Astrocyte of the cerebellum (primary cell): ENCODE data around the gene RTTN.

Experiments
- DNase-seq: peaks from one replicate; pipeline ENCODE4 v3.0.0-alpha.2; 2011; ENCODE audit warnings: low read depth
- H3K4me3 ChIP-seq: 2 replicates; pipeline ENCODE4 v1.5.1; 2011; ENCODE audit warnings: mild to moderate bottlenecking, low read depth, low read length, moderate library complexity
- CTCF ChIP-seq: IDR thresholded peaks from 2 replicates; pipeline ENCODE4 v1.5.1; 2012; ENCODE audit warnings: low read length, low read depth, moderate library complexity, mild to moderate bottlenecking; ENCODE audit errors: missing control alignments
- in situ Hi-C: cut with HindIII; loops from 2 replicates; pipeline ENCODE4 v1.10.0; 2017; ENCODE audit warnings: low sequenced_read_pairs

Gene RTTN

GRCh38 chr18:70015127-70015526, 190.4 kb downstream of the RTTN start:
- no peak overlapping the region for H3K4me3 ChIP-seq
- in situ Hi-C loops: no loop called here
- TF ChIP-seq CTCF: no peak
- DNase-seq: no peak

GRCh38 chr18:70005580-70005979, 199.9 kb downstream of the RTTN start:
- H3K4me3 ChIP-seq: no peak overlapping the region
- no peak for TF ChIP-seq CTCF
- DNase-seq: no peak
- in situ Hi-C loops: no loop called here

DNA sequence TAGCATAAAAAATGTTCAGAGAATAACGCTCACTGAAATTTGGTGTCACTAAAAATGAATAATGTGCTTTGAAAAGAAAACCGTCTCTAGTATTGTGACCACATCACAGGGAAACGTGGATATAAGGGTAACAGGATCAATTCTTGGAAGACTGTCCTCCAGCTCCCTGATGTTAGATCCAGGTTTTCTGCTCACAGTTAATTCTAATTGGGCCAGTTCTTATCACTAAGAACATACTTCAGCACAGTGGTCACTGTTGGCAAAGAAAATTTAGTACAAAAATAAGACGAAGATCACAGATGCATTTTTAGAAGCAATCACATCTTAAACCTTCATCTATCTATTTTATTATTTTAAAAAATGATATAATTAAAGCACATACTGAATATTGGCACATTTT, 200.8 kb downstream of the RTTN start:
- no peak for DNase-seq
- TF ChIP-seq CTCF: no peak
- in situ Hi-C loops: no loop called here
- H3K4me3 ChIP-seq: no peak overlapping the region

DNA sequence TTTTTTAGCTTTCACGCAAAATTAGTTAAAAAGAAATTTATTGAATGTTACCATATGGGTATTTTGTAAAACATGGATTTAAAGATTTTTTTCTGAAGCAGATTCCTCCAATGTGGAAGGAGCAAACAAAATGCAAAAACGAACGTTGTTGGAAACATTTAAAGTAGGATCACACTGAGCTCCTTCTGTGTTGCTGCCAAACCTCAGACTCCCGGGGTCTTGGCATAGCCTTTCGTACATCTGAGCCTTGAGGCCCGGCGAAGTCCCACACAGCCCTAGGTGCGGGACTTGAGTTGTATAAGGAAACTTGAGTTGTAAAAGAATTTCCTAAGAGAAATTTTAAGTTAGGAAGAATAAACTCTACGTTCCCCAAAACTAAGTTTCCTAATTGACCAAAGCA, 205.8 kb downstream of the RTTN start:
- peak; percentile 82 for DNase-seq
- in situ Hi-C loops: no loop called here
- no peak overlapping the region for H3K4me3 ChIP-seq
- no peak for TF ChIP-seq CTCF

- in situ Hi-C loops: no loop called here
- no peak overlapping the region for H3K4me3 ChIP-seq
- no peak for TF ChIP-seq CTCF
- DNase-seq: no peak
These were observed 206.9 kb downstream of the RTTN start for GRCh38 chr18:69998523-69998987.

- TF ChIP-seq CTCF: no peak
- DNase-seq: no peak
- in situ Hi-C loops: no loop called here
- H3K4me3 ChIP-seq: no peak overlapping the region
These were observed 208.3 kb downstream of the RTTN start for GRCh38 chr18:69996951-69997798.

GRCh38 chr18:69996417-69996816, 209.1 kb downstream of the RTTN start:
- in situ Hi-C loops: no loop called here
- no peak for TF ChIP-seq CTCF
- no peak overlapping the region for H3K4me3 ChIP-seq

More at GRCh38 chr18:69996417-69996816, 209.1 kb downstream of the RTTN start:
- DNase-seq: no peak
